HCT116 (cell line): ENCODE results near the gene COL5A1. TPM values are rescaled to one million over a fixed set of nuclear protein-coding genes. Genes with fewer than 3 reads are reported as not detected.

ENCODE experiments used
- ATAC-seq: fragments of 200-7000 bp; cut with Tn5 transposase; 2 replicates; pipeline ENCODE4 v1.9.1; 2020; ENCODE audit warnings: mild to moderate bottlenecking, moderate library complexity
- BruUV-seq: library from RNA; stranded (reverse); fragments of 400-500 nt; replicated peaks from 2 replicates; lab custom pipeline; 2021; lab: Mats Ljungman, UMichigan
- CTCF ChIA-PET: fragments of 300-600 bp; sonication (Branson Sonifier 250); formaldehyde crosslinking; loops from one replicate; lab custom pipeline; 2021; ENCODE audit warnings: antibody characterized with exemption; lab: Charles Lee
- POLR2A ChIA-PET: fragments of 300-600, 350-600 bp; sonication (Branson Sonifier 250); formaldehyde crosslinking; loops from one replicate; lab custom pipeline; 2021; ENCODE audit warnings: antibody characterized with exemption; lab: Charles Lee
- RAD21 ChIA-PET, 2 experiments: fragments of 300-600 bp; sonication (Branson Sonifier 250); formaldehyde crosslinking; loops; one replicate each; lab custom pipeline; 2023; ENCODE audit warnings: low total read pairs in 2 of 2; ENCODE audit not compliant: uncharacterized antibody in 2 of 2, unreplicated experiment in 2 of 2, low non-redundant PET in 1 of 2; lab: Charles Lee
- DNase-seq: peaks from one replicate; pipeline ENCODE4 v3.0.0-alpha.2; 2010; ENCODE audit warnings: low read depth, low spot score
- H2AFZ ChIP-seq: fragments of 200-600 bp; shearing (Covaris generic), sonication (generic); 2 replicates; pipeline ENCODE4 v1.6.1; 2017; ENCODE audit warnings: low read depth, mixed run types, mixed read lengths, antibody characterized with exemption, low read length; ENCODE audit not compliant: poor library complexity, severe bottlenecking
- H3K27ac ChIP-seq: 2 replicates; pipeline ENCODE4 v1.5.1; 2012; ENCODE audit warnings: low read depth, low read length
- H3K27me3 ChIP-seq: fragments of 200-600 bp; sonication (generic); 2 replicates; pipeline ENCODE4 v1.6.1; 2016; ENCODE audit warnings: mixed run types, low read length, mixed read lengths; ENCODE audit not compliant: insufficient read depth
- H3K36me3 ChIP-seq, 2 experiments: fragments of 200-500 bp in 1 of 2; fragments of 200-600 bp in 1 of 2; sonication (Bioruptor generic) in 1 of 2; sonication (generic) in 1 of 2; 2 replicates each; pipeline versions ENCODE4 v1.5.1 to v1.6.1; 2014 to 2016; ENCODE audit warnings: low read length in 2 of 2, inconsistent platforms in 1 of 2, mixed read lengths in 1 of 2, mixed run types in 1 of 2; ENCODE audit not compliant: insufficient read depth in 2 of 2, control insufficient read depth in 1 of 2
- H3K4me1 ChIP-seq, 2 experiments: fragments of 200-600 bp in 1 of 2; sonication (generic) in 1 of 2; 2 replicates each; pipeline versions ENCODE4 v1.5.1 to v1.6.1; 2012 to 2017; ENCODE audit warnings: low read length in 2 of 2, inconsistent platforms in 1 of 2, mild to moderate bottlenecking in 1 of 2, mixed read lengths in 1 of 2, mixed run types in 1 of 2, moderate library complexity in 1 of 2; ENCODE audit not compliant: insufficient read depth in 2 of 2, control insufficient read depth in 1 of 2
- H3K4me2 ChIP-seq: fragments of 200-600 bp; sonication (generic); 2 replicates; pipeline ENCODE4 v1.6.1; 2017; ENCODE audit warnings: mixed run types, low read length, mixed read lengths
- H3K4me3 ChIP-seq, 2 experiments: fragments of 200-600 bp in 1 of 2; sonication (generic) in 1 of 2; replicated peaks in 1 of 2; 2 replicates each; pipeline ENCODE4 v1.5.1; 2011 to 2016; ENCODE audit warnings: low read length in 2 of 2, control low read depth in 1 of 2, low read depth in 1 of 2, mild to moderate bottlenecking in 1 of 2, mixed read lengths in 1 of 2, mixed run types in 1 of 2
- H3K79me2 ChIP-seq: fragments of 200-600 bp; sonication (generic); 2 replicates; pipeline ENCODE4 v1.6.1; 2017; ENCODE audit warnings: mild to moderate bottlenecking, mixed run types, low read length, moderate library complexity, mixed read lengths; ENCODE audit not compliant: insufficient read depth
- H3K9ac ChIP-seq: fragments of 200-600 bp; sonication (generic); 2 replicates; pipeline ENCODE4 v1.6.1; 2016; ENCODE audit warnings: low read length, mixed read lengths
- H3K9me2 ChIP-seq: fragments of 200-600 bp; sonication (generic), shearing (Covaris generic); 2 replicates; pipeline ENCODE4 v1.6.1; 2017; ENCODE audit warnings: mixed run types, mild to moderate bottlenecking, moderate library complexity; ENCODE audit not compliant: insufficient read depth
- H3K9me3 ChIP-seq, 2 experiments: fragments of 200-500 bp in 1 of 2; fragments of 200-600 bp in 1 of 2; sonication (Bioruptor generic) in 1 of 2; sonication (generic) in 1 of 2; 2 replicates each; pipeline ENCODE4 v1.6.1; 2014 to 2017; ENCODE audit warnings: low read length in 2 of 2, mixed read lengths in 2 of 2, inconsistent platforms in 1 of 2, low read depth in 1 of 2, mild to moderate bottlenecking in 1 of 2, mixed run types in 1 of 2, moderate library complexity in 1 of 2; ENCODE audit not compliant: control insufficient read depth in 1 of 2, insufficient read depth in 1 of 2
- H4K20me1 ChIP-seq: fragments of 200-600 bp; sonication (generic), shearing (Covaris generic); 2 replicates; pipeline ENCODE4 v1.6.1; 2017; ENCODE audit warnings: mixed run types, mild to moderate bottlenecking, moderate library complexity; ENCODE audit not compliant: insufficient read depth
- CEBPB ChIP-seq: IDR thresholded peaks from 2 replicates; pipeline ENCODE4 v1.6.1; 2012; ENCODE audit warnings: low read depth
- CTCF ChIP-seq, 3 experiments: fragments of 200-600 bp in 1 of 3; sonication (generic) in 1 of 3; IDR thresholded peaks in 2 of 3; conservative IDR thresholded peaks in 1 of 3; 2 replicates each; pipeline ENCODE4 v1.5.1; 2012 to 2017; ENCODE audit warnings: low read depth in 2 of 3, low read length in 2 of 3, antibody characterized with exemption in 1 of 3, borderline replicate concordance in 1 of 3, control low read depth in 1 of 3, mild to moderate bottlenecking in 1 of 3, mixed read lengths in 1 of 3, mixed run types in 1 of 3, moderate library complexity in 1 of 3; ENCODE audit not compliant: insufficient read depth in 1 of 3
- EGR1 ChIP-seq: IDR thresholded peaks from 2 replicates; pipeline ENCODE4 v1.6.1; 2012; ENCODE audit warnings: low read depth
- EZH2 ChIP-seq: fragments of 200-600 bp; sonication (generic); IDR thresholded peaks from 2 replicates; pipeline ENCODE4 v1.6.1; 2017; ENCODE audit warnings: antibody characterized with exemption, mixed run types
- EZH2phosphoT487 ChIP-seq: fragments of 200-600 bp; IDR thresholded peaks from 2 replicates; pipeline ENCODE4 v1.6.1; 2018; ENCODE audit warnings: antibody characterized with exemption, borderline replicate concordance
- JUND ChIP-seq: IDR thresholded peaks from 2 replicates; pipeline ENCODE4 v1.6.1; 2012
- MAX ChIP-seq: IDR thresholded peaks from 2 replicates; pipeline ENCODE4 v1.6.1; 2012
- POLR2A ChIP-seq: IDR thresholded peaks from 2 replicates; pipeline ENCODE4 v1.7.0; 2011; ENCODE audit warnings: borderline replicate concordance; ENCODE audit not compliant: insufficient read depth, insufficient read length; ENCODE audit errors: extremely low read depth
- POLR2AphosphoS5 ChIP-seq: IDR thresholded peaks from 2 replicates; pipeline ENCODE4 v1.6.1; 2011; ENCODE audit warnings: mild to moderate bottlenecking, low read depth, low read length, moderate library complexity
- RAD21 ChIP-seq: IDR thresholded peaks from 2 replicates; pipeline ENCODE4 v1.6.1; 2012; ENCODE audit warnings: low read depth, mild to moderate bottlenecking
- SIN3A ChIP-seq: IDR thresholded peaks from 2 replicates; pipeline ENCODE4 v1.6.1; 2012; ENCODE audit warnings: low read depth
- TCF7L2 ChIP-seq: IDR thresholded peaks from 2 replicates; pipeline ENCODE4 v1.7.0; 2011; ENCODE audit warnings: borderline replicate concordance, inconsistent platforms; ENCODE audit not compliant: insufficient read depth, insufficient read length; ENCODE audit errors: extremely low read depth
- ZFX ChIP-seq: fragments of 450-650 bp; IDR thresholded peaks from 2 replicates; pipeline ENCODE4 v1.6.1; 2017
- intact Hi-C: fragments of 100-400 bp; cut with micrococcal nuclease; formaldehyde crosslinking; loops from 2 replicates; pipeline ENCODE4 v1.10.0; 2022
- total RNA-seq: library from RNA; stranded (reverse); gene quantifications from one replicate; pipeline ENCODE4 v1.2.1, GENCODE V29; 2021; ENCODE audit not compliant: unreplicated experiment

COL5A1 gene
- total RNA-seq, 1 experiment from 2014 or later, result 0.30 TPM

DNA sequence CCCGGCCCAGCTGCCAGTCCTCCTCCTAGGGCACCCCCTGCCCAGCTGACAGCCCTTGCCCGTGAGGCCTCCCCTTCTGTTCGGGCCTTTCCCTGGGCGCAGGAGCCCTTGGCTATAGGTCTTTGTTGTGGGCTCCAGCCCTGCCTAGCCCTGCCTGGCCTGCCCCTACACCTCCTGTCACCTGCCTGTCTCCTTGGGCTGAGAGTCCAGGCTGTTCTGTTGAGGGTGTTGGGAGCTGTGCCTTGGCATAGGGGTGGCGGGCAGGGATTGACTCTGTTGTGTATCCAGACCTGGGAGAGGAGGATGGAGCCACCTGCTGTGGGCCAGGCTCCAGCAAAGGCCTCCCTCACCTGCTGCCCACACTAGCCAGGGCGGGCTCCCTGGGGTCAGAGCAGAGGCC lies 250.6 kb downstream of the COL5A1 start:
- no peak overlapping the region for H3K4me3 ChIP-seq
- H3K4me2 ChIP-seq, result no peak overlapping the region
- H3K9me3 ChIP-seq, result no peaks in the 10 kb centered on the region
- no peaks in the 10 kb centered on the region for H3K9me2 ChIP-seq
- intact Hi-C loops, result no loop called here
- ATAC-seq, result no peak
- CTCF ChIA-PET, result no interaction called here
- no peaks in the 10 kb centered on the region for H3K27me3 ChIP-seq
- H3K27ac ChIP-seq, result no peak overlapping the region
- RAD21 ChIA-PET, result no interaction called here
- no peak overlapping the region for H2AFZ ChIP-seq
- no peak overlapping the region for H3K9ac ChIP-seq
- no peak for DNase-seq
- H3K4me1 ChIP-seq, result peaks cover 20 to 24% of the 10 kb centered on the region in 2 experiments
- TF ChIP-seq JUND (no peak), CEBPB (no peak), ZFX (no peak), CTCF (IDR thresholded peaks at IDR 0.05 in 2 of 3, conservative IDR thresholded peaks at IDR 0.05 in 1 of 3; ENCODE audit: borderline replicate concordance in 1 of 3, insufficient read depth in 1 of 3, low read depth in 2 of 3, low read length in 2 of 3) (no peak), EGR1 (no peak), MAX (no peak), RAD21 (no peak)
- POLR2A ChIA-PET, result no interaction called here
- H4K20me1 ChIP-seq, result no peaks in the 10 kb centered on the region
- H3K79me2 ChIP-seq, result no peaks in the 10 kb centered on the region
- no peaks in the 10 kb centered on the region for H3K36me3 ChIP-seq
- no TSS peak for BruUV-seq

DNA sequence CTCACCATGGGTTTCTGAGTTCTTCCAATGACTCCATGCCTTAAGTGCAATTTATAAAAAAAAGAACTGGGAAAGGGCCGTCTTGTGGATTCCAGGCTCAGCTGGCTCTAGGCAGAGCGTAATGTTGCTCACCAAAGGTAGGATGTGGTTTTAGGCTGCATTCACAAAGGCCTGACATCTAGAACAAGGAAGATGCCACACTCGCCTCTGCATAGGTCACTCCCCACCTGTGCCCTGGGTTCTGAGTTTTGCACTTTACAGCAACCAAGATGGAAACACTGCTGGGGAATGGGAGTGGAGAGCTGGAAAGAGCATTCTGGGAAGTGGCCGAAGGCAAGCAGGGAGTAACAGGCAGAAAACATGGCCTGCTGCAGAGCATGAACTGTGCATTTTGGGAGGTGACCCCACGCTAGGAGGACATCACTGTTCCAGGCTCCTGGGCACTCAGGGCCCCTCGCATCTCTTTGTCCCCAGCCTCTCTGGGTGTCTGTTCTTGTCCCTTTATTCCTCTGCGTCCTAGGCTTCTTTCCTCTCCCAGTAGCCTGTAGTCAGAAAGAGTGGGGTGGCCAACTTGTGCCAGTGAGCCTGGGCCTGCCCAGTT lies 251.3 kb downstream of the COL5A1 start:
- Histone ChIP-seq H4K20me1 (no peaks in the 10 kb centered on the region), H3K4me3 (no peak overlapping the region), H3K9me3 (no peaks in the 10 kb centered on the region), H3K9ac (no peak overlapping the region), H3K36me3 (no peaks in the 10 kb centered on the region), H3K27me3 (no peaks in the 10 kb centered on the region), H3K4me2 (no peak overlapping the region), H3K4me1 (peaks cover 20 to 27% of the 10 kb centered on the region in 2 experiments), H2AFZ (no peak overlapping the region), H3K79me2 (no peaks in the 10 kb centered on the region), H3K9me2 (no peaks in the 10 kb centered on the region), H3K27ac (no peak overlapping the region)
- ChIA-PET POLR2A (no interaction called here), CTCF (no interaction called here), RAD21 (no interaction called here)
- intact Hi-C loops, result no loop called here
- BruUV-seq, result no TSS peak
- ATAC-seq, result no peak
- DNase-seq, result no peak
- TF ChIP-seq EZH2 (no peak), POLR2A (no peak), EZH2phosphoT487 (no peak), SIN3A (no peak), TCF7L2 (no peak), POLR2AphosphoS5 (no peak), ZFX (no peak), CTCF (IDR thresholded peaks at IDR 0.05 in 2 of 3, conservative IDR thresholded peaks at IDR 0.05 in 1 of 3; ENCODE audit: borderline replicate concordance in 1 of 3, insufficient read depth in 1 of 3, low read depth in 2 of 3, low read length in 2 of 3) (no peak)
